ENCODE data around the gene LRIG1.
"Not testable (repeated sequence)": the region's sequence is repeated elsewhere in the genome, so short reads cannot be mapped to it uniquely, and the experiment has no call there.

LRIG1 gene

DNA sequence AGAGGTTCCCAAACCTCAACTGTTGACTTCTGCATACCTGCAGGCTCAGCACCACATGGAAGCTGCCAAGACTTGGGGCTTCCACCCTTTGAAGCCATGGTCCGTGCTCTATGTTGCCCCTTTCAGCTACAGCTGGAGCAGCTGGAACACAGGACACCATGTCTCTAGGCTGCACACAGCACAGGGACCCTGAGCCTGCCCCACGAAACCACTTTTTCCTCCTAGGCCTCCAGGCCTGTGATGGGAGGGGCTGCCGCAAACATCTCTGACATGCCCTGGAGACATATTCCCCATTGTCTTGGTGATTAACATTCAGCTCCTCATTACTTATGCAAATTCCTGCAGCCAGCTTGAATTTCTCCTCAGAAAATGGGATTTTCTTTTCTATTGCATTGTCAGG, 78.9 kb downstream of the LRIG1 start:
- not testable (repeated sequence) for DNase-seq (ENCODE audit: low read depth)

DNA sequence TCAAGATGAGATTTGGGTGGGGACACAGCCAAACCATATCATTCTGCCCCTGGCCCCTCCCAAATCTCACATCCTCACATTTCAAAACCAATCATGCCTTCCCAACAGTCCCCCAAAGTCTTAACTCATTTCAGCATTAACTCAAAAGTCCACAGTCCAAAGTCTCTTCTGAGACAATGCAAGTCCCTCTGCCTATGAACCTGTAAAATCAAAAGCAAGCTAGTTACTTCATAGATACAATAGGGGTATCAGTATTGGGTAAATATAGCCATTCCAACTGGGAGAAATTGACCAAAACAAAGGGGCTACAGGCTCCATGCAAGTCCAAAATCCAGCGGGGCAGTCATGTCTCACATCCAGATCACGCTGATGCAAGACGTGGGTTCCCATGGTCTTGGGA, 79.7 kb downstream of the LRIG1 start:
- DNase-seq (ENCODE audit: low read depth): not testable (repeated sequence)

DNA sequence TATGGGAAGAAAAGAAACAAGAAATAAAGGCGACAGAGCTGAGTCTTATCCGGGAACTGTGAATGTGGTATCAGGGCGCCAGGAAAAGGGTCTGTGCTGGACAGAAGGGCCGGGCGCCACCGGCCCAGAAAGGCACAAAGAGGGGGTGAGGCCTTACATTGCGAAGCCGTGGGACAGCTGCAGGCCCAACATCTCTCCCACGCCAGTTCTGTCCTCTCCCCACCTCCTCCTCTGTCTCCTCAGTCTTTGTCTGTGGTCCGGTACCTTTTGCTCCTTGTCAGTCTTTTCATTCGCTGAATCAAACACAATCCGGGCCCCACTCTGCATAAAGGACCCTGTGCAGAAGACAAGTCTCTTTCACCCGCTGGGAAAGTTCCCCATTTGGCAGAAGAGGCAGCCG, 81.8 kb downstream of the LRIG1 start:
- DNase-seq (ENCODE audit: low read depth): no peak

DNA sequence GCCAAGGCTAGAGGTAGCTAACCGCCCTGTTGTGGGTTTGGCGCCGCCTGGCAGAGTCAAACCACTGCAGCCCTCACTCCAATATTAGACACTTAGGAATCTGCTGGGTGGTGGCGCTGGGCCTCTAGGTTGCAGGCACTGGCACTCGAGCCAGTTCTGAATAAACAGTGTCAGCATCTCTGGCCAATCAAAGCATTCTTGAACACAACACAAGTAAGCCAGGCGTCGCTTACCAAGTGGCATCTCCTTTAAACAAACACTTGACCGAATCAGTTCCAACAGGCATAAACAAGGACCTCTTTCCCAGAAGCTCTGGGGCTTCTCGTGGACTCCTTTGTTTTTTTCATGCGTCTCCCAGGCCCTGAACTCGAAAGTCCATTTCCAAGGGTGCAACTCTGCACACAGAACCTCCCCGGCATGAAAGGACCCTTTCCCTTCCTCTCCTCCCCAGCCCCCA, 82.3 kb downstream of the LRIG1 start:
- DNase-seq (ENCODE audit: low read depth): no peak

DNA sequence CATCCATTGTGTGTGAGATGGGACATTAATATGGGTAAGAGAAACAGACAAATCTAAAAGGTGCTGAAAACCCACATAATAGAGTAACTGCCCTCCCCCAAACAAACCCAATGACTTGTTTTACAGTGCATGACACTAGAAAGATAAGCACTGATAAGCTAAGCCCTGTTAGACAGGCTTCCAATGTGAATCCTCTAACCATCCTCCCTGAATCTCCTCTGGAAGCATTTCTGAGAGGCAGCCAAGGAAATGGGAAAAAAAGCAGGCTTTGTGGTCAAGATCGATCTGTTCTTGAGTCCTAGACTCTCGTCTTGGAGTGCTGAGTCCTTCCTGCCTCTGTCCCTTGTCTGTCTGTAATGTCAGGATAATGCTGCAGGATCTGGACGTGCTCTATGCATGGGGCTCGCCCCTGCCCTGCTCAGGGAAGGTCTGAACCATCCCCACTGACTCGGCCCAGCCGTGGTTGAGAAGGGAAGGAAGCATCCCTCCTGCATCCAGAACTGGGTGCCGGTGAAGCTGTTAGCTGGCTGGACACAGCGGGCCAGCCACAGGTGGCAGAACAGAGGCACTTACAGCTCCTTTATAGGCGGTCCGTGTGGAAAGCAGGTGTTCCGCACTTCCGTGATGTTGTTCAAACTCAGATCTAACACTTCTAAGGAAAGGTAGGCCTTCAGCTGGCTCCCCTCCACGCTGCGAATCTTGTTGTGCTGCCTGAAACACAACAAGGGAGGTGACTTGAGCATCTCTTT, 84.1 kb downstream of the LRIG1 start:
- no peak for DNase-seq (ENCODE audit: low read depth)

DNA sequence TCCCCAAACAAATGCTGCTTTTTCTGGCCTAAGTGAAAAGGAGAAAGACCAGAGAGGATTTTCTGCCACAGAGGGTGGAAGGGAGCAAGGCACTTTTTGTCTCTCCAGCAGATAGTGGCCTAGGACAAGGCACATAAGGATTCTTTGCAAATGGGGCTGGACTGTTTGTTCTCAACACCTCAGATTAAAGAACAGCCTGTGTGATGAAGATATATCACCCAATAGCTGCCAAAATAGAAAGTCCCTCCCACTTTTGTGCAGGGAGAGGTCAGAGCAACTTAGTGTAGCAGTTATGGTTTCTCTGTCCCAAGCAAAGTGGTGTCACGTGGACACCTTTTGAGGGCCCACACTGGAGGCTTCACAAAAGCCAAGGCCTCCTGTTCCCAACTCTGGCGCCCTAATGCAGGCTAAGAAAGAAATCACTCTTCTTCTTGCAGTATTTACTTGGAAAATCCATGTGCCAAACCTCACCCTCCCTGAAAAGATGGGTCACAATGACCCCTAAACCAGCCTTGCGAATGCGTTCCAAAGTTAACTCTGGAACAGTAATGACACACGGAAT, 84.9 kb downstream of the LRIG1 start:
- DNase-seq (ENCODE audit: low read depth): no peak

DNA sequence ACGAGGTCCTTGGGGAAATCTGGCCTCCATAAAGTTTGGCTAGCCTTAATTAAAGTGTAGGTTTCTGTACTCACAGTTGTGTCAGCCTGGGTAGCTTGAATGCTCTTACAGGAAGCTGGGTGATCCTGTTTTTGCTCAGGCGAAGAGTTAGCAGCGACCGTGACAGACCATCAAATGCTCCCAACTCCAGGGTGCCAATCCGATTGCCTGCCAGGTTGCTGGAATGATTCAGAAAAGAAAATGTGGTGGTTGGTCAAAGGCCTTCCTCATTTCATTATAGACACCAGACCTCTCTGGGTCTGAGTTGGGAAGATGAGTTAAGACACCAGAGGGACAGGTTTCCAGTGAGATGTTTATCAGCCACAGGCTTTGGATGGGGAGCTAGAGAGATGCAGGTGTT, 86.0 kb downstream of the LRIG1 start:
- DNase-seq (ENCODE audit: low read depth): no peak

DNA sequence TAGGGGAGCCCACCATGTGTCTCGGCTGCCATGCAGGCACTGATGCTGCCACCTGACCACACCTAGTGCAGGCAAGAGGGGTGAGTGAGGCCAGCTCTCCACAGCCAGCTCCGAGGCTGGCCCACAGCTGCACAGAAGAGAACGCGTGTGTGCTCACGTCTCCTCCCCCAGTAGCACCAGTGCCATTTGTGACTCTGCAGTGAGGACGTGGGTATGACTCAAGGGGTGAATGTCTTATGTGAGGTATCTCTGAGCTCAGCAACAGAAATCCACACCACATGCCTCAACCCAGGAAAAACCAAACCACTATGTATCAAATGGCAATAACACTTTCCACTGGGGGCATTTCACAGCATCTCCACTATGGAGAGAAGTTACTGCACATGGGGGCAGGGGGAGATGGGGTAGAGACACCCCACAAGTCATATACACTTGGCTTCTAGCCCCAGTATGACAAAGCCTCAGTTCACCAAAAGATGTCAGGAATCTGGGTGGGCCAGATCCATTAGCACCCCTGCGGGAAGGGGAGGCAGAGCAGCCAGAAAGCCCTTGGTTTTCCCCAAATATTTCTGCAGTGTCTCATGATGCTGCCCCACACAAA, 87.6 kb downstream of the LRIG1 start:
- no peak for DNase-seq (ENCODE audit: low read depth)

DNA sequence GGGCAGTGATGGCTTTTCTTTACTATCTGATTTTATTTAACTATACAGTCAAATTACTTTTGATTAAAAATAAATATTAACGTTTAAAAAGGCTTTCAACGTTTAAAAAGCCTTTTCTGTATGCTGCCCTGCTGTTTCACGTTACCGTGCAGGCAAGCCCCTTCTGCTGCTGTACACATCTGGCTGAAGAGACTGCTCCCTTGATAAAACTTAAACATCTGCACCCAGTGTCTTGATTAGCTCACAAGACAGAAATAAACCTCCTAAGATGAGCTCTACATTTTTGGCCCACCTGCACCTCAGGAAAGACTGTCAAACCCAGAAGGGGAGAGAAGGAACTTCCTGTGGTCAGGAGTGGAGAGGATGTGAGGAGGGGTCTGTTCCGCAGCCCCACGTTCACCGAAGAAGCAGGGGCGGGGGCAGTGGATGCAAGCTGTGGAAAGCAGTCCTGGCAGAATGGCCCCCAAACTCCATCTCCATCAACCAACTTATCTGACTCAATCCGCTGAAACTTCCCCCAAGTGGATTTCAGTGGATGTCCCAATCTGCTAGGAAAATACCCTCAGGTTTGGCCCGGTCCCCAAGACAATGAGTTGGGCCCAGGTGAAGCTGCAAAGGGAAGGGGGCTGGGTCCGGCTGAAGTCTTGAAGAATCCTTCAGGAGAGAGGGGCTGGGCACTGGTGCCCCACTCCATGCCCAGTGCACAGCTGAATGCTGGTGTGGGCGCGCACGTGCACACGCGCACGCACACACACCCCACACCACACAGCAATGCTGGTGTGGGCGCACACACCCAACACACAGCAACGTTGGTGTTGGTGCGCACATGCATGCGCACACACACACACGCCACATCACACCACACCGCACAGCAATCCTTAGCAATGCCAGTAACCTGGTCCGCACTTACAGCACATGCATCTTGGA, 88.6 kb downstream of the LRIG1 start:
- no peak for DNase-seq (ENCODE audit: low read depth)

DNA sequence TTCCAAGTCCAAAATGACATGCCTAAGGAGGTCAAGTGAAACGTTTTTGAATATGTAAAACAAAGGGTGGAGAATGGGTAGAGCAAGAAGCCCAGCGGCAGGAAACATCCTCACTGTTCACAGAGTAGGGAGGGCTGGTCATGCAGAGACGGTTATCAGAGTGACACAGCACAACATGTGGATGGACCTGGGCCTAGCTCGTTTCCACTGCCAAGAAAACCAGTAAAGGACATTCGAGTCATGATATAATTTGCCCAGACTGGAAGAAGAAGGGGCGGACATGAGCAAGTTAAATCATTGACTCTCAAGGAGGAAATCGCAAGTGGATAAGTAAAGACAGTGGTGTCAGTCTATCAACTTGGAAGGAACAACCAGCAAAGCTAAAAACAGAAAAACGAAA, 89.3 kb downstream of the LRIG1 start:
- no peak for DNase-seq (ENCODE audit: low read depth)

DNA sequence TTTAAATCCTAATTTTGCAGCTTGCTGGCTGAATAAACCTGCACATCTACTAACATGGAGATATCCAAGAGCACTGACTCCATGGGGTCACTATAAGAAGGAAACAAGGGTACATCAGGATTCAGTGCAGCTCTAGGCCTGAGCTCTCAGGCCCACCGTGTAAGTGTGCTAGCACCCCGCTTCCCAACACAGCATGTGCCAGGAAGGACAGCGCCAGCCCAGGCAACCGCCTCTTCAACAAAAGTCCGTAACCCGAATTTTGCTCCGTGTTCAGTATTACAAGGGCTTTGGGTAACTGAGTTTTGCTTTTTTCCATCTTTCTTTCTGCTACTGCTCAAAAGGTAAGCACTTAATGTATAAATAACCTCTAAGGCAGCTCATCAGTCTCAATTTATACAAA, 89.8 kb downstream of the LRIG1 start:
- no peak for DNase-seq (ENCODE audit: low read depth)

DNA sequence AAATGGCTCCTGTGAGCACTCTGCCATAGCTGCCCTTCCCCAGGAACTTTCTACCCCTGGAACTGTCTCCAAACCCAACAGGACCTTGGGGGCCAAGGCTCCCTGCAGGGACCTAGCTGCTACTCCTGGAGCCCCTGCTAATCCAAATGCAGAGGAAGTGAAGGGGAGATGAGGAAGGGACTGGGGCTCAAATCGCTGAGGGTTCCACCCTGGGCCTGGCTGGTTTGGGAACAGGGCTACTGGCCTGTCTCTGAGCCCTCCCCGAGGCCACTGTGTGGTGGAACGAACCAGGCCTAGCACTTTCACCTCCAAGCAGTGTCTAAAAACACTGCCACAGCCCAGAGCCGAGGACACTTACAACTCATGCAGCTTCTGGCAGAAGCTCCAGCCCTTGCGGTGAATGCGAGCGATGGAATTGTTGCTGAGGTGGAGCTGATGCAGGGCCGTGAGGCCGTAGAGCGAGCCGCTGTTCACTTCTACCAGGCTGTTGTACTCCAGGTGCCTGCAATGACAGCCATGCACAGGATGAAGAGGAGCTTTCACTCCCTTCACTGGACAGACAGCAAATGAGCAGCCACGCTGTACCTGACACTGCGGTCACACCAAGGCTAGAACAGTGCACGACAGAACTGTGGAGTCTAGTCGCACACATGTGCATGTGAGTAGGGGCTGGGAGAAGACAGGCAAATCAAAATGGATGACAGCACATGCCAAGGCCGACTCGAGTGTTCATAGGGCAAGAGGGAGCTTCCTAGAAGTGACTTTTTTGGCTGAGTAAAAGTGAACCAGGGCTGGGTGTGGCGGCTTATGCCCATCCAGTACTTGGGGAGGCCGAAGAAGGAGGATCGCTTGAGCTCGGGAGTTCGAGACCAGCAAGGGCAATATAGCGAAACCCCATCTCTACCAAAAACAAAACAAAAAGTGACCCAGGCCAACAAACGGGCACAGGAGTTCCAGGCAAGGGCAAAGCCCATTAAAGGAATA, 90.8 kb downstream of the LRIG1 start:
- DNase-seq (ENCODE audit: low read depth): no peak

DNA sequence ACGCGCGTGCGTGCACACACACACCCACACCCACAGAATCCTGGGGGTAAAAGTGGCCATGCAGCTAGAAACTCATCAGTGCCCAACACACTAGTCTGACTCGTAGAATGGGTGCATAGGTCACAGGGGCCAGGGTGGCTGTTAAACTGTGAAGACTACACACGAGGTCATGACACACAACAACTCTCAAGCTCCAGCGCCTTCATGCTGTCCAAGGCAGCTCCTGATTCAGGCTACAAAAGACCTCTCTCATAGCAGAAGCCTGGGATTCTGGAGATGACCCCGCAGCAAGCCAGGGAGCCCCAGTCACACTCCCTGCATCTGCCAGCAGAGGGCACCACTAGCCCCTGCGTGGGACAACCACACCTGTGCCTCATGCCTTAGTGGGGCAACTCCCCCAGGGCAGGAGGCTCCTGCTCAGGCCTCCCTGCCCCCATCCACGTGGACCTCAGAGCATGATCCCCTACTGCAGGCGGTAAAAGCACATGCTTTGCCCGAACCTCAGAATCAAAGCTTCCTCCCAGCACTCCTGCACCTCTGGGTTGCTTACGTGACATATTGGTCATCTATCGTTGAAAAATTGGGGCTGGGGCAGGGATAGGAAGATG, 93.1 kb downstream of the LRIG1 start:
- DNase-seq (ENCODE audit: low read depth): peak; percentile 45

DNA sequence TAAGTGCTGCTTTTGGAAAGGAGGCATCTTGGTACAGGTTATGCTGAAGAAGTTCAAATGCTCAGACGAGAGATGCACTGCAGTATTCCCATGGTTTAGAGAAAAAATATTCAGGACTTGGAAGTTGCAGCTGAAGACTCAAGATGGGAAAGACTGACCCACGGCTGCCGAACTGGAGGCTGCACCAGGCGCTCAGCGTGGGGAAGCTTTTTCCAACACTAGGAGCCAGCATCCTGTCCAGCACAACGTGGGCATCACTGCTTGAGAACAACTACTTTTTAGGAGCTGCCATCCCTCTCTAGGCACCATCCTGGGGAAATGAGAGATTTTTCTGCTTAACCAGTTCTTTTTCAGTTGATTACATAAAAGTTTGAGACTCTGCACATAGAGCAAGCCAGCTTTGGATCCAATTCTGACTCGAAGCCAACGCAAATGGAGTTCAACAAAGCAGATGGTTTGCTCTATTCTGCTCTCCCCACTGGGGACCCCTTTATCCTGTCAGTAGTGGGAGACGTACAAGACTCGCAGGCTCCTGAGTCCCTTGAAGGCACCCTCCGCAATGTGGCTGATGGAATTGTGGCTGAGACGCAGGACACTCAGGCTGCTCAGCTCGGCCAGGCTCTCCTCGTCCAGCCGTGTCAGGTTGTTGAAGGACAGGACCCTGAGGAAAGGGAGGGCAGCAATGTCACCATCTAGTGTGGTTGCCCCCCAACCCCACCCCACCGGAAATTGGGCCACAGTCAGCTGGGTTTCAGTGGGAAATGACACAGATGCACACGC, 93.8 kb downstream of the LRIG1 start:
- DNase-seq (ENCODE audit: low read depth): no peak

DNA sequence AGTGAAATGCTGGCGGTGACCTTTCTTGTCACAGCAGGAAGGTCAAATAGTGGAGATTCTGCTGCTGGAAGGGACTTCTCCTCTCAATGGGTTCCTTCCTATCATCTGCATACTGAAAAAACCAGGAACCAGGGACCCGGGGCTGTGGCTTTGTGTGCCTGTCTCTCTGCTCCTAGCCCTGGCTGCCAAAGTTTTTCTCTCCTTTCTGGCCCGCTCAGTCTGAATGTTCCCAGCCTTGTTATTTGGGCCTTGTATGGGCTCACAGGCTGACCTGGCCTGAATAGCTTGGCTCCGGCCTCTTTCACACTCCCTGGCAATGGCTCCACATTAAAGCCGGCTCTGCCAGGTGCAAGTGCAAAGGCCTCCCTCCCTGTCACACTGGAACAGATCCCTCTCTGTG, 94.7 kb downstream of the LRIG1 start:
- no peak for DNase-seq (ENCODE audit: low read depth)

DNA sequence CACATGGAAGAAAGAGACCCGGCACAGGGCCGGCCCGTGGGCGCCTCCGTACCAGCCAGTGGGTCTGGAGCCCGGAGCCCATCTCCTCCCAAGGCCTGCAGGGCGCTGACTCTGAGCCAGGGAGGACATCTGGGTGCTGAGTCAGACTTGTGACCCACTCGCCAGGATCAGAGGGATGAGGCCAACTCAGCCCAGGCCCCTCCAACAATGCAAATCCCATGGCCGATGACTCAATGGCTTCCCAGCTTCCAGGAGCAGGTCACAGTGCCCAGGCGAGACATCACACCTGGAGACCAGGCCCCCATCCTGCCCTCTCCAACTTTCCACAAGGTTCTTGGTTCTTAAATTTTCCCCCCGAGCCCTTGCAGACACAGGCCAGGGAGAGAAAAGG, 95.1 kb downstream of the LRIG1 start:
- DNase-seq (ENCODE audit: low read depth): no peak

DNA sequence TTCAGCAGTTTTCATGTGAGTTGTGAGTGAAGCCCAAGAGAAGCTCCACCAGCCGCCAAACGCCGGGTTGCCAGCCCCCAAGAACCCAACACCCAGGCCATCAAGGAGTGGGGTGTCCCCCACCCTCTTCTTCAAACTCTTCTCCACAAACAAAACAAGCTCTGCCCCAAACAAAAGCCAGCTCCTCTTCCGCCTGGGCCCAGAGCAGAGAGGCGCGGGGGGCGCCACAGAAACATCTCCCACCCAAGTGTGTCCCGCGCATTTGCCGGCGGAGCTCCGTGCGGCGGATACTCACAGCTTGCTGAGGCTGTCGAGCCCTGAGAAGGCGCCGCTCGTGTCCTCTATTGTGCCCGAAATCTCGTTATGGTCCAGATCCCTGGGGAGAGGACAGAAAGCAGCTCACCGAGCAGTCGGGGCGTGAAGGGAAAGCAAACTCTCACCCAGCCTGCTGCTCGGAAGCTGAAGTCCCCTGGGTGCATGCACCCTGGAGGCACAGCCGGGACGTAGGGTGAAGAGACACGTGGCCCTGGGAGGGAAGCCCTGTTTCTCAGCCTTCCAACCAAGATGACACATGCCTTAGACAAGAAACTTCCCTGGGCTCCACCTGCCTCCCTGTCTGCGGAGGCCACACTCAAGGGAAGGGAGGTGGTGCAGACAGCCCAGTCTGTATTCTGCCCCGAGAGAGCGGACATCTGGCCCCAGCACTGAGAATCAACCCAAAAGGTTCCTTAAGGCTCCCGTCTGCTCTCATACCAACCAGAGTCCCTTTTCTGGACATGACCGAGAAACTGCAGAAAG, 95.7 kb downstream of the LRIG1 start:
- DNase-seq (ENCODE audit: low read depth): no peak

DNA sequence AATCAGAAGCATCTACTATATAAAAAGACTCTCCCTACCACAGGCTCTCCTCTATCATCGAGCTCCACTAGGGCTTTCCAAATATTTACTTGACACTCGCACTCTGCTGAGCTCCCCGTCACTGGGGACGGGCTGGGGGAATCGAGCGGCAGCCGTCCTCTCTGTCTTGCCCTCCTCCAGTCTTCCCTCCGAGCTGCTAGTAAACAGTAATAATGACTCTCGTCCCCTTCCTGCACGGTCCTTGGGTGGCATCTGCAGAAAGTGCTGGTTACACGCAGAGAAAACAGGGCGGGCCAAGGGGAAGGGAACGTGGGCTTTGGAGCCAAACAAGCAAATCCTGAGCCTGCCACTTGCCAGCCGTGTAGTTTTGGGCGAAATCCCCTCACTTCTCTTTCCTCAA, 96.6 kb downstream of the LRIG1 start:
- DNase-seq (ENCODE audit: low read depth): no peak

DNA sequence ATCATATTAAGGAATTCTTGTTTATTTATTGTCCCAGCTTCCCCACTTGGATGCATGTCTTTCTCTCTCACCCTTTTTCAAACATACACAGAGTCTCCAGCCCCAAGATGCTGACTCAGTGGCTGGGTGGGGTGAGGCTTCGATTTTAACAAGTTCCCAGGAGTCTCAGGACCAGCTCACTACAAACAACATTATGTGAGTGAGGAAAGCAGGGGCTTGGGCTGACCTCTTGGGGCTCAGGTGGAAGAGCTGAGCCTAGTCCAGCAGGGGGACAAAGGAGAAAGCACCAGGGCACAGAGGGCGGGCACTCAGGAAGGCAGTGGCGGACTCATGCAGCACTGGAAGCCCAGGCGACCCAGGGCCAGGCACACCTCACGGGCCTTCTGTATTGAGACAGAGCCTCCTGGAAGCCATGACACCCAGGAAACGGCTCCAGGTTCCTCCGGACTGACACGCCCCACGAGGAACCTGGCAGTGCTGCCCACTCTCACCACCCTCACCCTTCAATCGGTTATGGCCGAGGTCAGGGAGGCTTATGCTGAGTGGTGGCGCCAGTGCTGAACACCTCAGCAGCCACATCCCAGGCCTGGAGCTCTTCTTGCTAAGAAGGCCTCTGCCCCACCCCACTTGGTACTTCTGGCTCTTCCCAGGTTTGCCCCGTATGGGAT, 97.4 kb downstream of the LRIG1 start:
- no peak for DNase-seq (ENCODE audit: low read depth)

Measured in stimulated activated CD8-positive, alpha-beta memory T cell treated with anti-CD3 and anti-CD28 coated beads, Interleukin-12 subunit alpha, Interleukin-12 subunit beta, amount 100 ng/mL, for 4 hours (primary cell).